ENCODE results near the gene PRKN.

Gene PRKN

DNA sequence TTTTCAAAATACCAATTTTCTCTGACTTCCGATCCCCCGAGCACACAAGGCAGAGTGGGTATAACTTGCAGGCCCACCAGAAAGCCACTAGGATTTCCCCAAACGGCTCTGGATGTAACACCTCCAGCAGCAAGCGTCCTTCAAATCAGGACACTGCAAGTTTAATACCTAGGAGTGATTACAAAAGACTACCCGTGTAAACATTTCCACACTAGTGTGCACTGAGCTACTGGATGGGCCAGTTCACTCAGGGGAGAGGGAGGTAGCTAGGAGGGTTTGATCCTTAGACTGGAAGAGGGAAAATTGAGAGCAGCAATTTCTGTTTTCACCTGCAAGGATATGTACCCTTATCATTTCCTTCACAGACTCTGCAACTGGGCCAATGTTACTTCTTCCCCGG lies 1361.9 kb downstream of the PRKN start:
- Histone ChIP-seq H3K9me2 (ENCODE audit: low read depth, low read length) (no peaks in the 10 kb centered on the region), H3K36me3 (ENCODE audit: insufficient read depth, low read length) (no peaks in the 10 kb centered on the region)

DNA sequence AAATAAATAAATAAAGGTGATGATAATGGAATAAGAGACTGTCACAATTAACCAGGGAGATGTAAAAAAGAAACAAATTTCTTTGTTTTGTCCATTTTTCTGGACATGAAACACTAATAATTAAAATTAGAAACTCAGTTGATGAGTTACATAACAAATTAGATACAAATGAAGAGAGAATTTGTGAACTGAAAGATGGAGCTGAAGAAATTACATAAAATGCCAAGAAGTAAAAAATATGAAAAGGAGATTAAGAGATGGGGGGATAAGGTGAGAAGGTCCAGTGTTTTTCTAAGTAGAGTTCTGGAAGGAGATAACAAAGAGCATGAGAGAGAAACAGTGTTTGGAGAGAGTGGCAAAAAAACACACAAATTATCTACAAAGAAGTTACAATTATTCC lies 1364.3 kb downstream of the PRKN start:
- Histone ChIP-seq H3K4me2 (ENCODE audit: low read length) (no peak overlapping the region), H3K9ac (ENCODE audit: low read length) (no peak overlapping the region), H3K27me3 (ENCODE audit: insufficient read depth, low read length) (no peaks in the 10 kb centered on the region; the same call in 1 of the 2 replicates), H3F3A (ENCODE audit: insufficient read depth, low read length) (no peaks in the 10 kb centered on the region), H4K20me1 (ENCODE audit: insufficient read depth, low read length) (no peaks in the 10 kb centered on the region), H3K27ac (ENCODE audit: low read depth, low read length, poor library complexity, severe bottlenecking) (no peak overlapping the region), H3K36me3 (ENCODE audit: insufficient read depth, low read length) (no peaks in the 10 kb centered on the region), H3K4me1 (ENCODE audit: insufficient read depth, low read length, severe bottlenecking) (no peaks in the 10 kb centered on the region), H3K4me3 (ENCODE audit: low read depth, low read length, poor library complexity, severe bottlenecking) (no peak overlapping the region), H2AFZ (ENCODE audit: low read length) (no peak overlapping the region), H3K79me2 (ENCODE audit: insufficient read depth, low read length) (no peaks in the 10 kb centered on the region), H3K9me3 (ENCODE audit: low read length) (0 out of 2 replicates have a peak, but pooled peaks cover 4% of the 10 kb centered on the region), H3K9me2 (ENCODE audit: low read depth, low read length) (no peaks in the 10 kb centered on the region)
- TF ChIP-seq, protein P1, sequence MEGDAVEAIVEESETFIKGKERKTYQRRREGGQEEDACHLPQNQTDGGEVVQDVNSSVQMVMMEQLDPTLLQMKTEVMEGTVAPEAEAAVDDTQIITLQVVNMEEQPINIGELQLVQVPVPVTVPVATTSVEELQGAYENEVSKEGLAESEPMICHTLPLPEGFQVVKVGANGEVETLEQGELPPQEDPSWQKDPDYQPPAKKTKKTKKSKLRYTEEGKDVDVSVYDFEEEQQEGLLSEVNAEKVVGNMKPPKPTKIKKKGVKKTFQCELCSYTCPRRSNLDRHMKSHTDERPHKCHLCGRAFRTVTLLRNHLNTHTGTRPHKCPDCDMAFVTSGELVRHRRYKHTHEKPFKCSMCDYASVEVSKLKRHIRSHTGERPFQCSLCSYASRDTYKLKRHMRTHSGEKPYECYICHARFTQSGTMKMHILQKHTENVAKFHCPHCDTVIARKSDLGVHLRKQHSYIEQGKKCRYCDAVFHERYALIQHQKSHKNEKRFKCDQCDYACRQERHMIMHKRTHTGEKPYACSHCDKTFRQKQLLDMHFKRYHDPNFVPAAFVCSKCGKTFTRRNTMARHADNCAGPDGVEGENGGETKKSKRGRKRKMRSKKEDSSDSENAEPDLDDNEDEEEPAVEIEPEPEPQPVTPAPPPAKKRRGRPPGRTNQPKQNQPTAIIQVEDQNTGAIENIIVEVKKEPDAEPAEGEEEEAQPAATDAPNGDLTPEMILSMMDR (IDR thresholded peaks at IDR 0.05; ENCODE audit: low read length): no peak
- TF ChIP-seq EZH2 (IDR thresholded peaks at IDR 0.05; ENCODE audit: borderline replicate concordance, low read length): no peak

More for the DNA sequence above, 1361.9 kb downstream of the PRKN start:
- Histone ChIP-seq H3F3A (ENCODE audit: insufficient read depth, low read length) (no peaks in the 10 kb centered on the region), H3K27ac (ENCODE audit: low read depth, low read length, poor library complexity, severe bottlenecking) (no peak overlapping the region), H3K4me3 (ENCODE audit: low read depth, low read length, poor library complexity, severe bottlenecking) (no peak overlapping the region), H3K79me2 (ENCODE audit: insufficient read depth, low read length) (no peaks in the 10 kb centered on the region), H3K27me3 (ENCODE audit: insufficient read depth, low read length) (no peaks in the 10 kb centered on the region; the same call in 1 of the 2 replicates), H3K9me3 (ENCODE audit: low read length) (0 out of 2 replicates have a peak, but pooled peaks cover 4% of the 10 kb centered on the region), H2AFZ (ENCODE audit: low read length) (no peak overlapping the region), H3K4me1 (ENCODE audit: insufficient read depth, low read length, severe bottlenecking) (no peaks in the 10 kb centered on the region), H4K20me1 (ENCODE audit: insufficient read depth, low read length) (no peaks in the 10 kb centered on the region), H3K9ac (ENCODE audit: low read length) (no peak overlapping the region), H3K4me2 (ENCODE audit: low read length) (no peak overlapping the region)
- TF ChIP-seq, protein P1 (IDR thresholded peaks at IDR 0.05; ENCODE audit: low read length): no peak
- TF ChIP-seq EZH2 (IDR thresholded peaks at IDR 0.05; ENCODE audit: borderline replicate concordance, low read length): no peak

GRCh38 chr6:161362266-161362665 lies 1365.3 kb downstream of the PRKN start:
- Histone ChIP-seq H3K9ac (ENCODE audit: low read length) (no peak overlapping the region), H3K79me2 (ENCODE audit: insufficient read depth, low read length) (no peaks in the 10 kb centered on the region), H3K9me2 (ENCODE audit: low read depth, low read length) (no peaks in the 10 kb centered on the region), H3K27me3 (ENCODE audit: insufficient read depth, low read length) (no peaks in the 10 kb centered on the region; the same call in 1 of the 2 replicates), H3K27ac (ENCODE audit: low read depth, low read length, poor library complexity, severe bottlenecking) (no peak overlapping the region), H3K36me3 (ENCODE audit: insufficient read depth, low read length) (no peaks in the 10 kb centered on the region), H3K4me2 (ENCODE audit: low read length) (no peak overlapping the region), H3K9me3 (ENCODE audit: low read length) (0 out of 2 replicates have a peak, but pooled peaks cover 4% of the 10 kb centered on the region), H2AFZ (ENCODE audit: low read length) (no peak overlapping the region), H3K4me1 (ENCODE audit: insufficient read depth, low read length, severe bottlenecking) (no peaks in the 10 kb centered on the region), H3F3A (ENCODE audit: insufficient read depth, low read length) (no peaks in the 10 kb centered on the region), H3K4me3 (ENCODE audit: low read depth, low read length, poor library complexity, severe bottlenecking) (no peak overlapping the region), H4K20me1 (ENCODE audit: insufficient read depth, low read length) (no peaks in the 10 kb centered on the region)
- TF ChIP-seq EZH2 (IDR thresholded peaks at IDR 0.05; ENCODE audit: borderline replicate concordance, low read length): no peak
- TF ChIP-seq, protein P1 (IDR thresholded peaks at IDR 0.05; ENCODE audit: low read length): no peak

All from OCI-LY1 (cell line).